Posterior cingulate gyrus (tissue), 11 donors: Measurements from ENCODE around the gene IRGQ.
"Not testable (repeated sequence)": the region's sequence is repeated elsewhere in the genome, so short reads cannot be mapped to it uniquely, and the experiment has no call there.

Experiments used
- DNase-seq, 10 donors: peaks; one replicate each; pipeline versions ENCODE4 v3.0.0 to v3.0.0-alpha.2; 2020 to 2021; ENCODE audit warnings: mixed read lengths in 3 of 10
- intact Hi-C: fragments of 100-400 bp; cut with DNase I; formaldehyde crosslinking; loops from one replicate; pipeline ENCODE4 v1.15.1; 2023

The IRGQ gene

DNA sequence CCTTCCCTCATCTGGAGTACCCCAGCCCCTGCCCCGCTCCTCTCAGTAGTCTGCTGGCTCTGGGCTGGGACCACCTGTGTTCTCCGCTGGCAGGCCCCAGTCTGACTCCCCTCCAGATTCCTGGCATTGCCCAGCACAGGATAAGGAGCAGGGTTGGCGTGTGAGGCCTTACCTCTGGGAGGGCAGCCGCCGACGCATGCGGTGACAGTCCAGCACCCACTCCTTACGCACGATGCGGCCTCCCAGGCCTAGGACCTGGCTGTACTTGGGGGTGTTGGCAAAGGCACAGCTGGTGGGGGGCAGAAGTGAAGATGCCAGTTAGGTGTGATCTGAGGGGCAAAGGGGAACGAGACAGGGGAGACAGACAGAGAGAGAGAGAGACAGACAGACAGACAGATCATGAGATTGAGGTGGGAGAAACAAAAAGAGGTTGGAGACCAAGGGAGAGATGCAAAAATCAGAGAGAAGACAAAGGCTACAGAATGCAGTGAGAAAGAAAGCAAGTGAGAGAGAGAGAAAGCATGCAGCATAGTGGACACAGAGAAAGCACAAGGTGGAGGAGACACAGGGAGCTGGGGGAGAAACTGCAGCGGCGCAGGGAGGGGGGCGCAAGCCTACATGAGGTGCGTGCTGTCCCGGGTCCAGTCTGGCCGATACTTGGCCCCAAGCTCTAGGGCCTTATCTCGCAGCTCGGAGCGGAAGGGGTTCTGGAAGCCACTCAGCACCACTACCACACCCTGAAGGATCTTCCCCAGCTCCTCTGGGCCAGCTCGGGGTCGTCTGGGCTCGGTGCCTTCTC lies 44.3 kb downstream of the IRGQ start:
- peak in 3 of 10 donors; percentile 32 to 44 (median 44) for DNase-seq
- intact Hi-C loops = no loop called here

DNA sequence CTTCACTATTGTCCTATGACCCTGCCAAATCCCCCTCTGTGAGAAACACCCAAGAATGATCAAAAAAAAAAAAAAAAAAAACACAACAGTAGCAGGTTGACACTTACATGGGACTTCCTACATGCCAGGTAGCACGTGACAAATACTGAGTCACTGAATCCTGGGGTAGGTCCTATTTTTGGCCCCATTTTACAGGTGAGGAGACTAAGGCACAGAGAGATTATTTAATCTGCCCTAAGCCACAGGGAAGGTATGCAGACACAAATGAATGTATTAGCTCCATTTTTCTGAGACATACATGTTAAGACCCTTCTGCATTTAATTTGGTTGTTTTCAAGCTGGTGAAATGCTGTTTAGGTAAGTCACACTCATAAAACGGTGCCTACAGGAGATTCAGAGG lies 47.2 kb downstream of the IRGQ start:
- DNase-seq = no peak
- intact Hi-C loops = no loop called here

DNA sequence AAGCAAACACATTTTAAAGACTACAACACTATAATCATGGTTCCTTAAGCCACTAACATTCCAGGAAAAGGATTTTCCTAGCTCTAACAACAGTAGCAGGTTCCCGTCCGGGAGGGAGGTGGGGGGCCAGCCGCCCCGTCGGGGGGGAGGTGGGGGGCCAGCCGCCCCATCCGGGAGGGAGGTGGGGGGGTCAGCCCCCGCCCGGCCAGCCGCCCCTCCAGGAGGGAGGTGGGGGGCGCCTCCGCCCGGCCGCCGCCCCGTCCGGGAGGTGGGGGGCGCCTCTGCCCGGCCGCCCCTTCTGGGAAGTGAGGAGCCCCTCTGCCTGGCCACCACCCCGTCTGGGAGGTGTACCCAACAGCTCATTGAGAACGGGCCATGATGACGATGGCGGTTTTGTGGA lies 48.0 kb downstream of the IRGQ start:
- intact Hi-C loops = not testable (repeated sequence)
- DNase-seq = peak in 1 of 10 donors; percentile 7

DNA sequence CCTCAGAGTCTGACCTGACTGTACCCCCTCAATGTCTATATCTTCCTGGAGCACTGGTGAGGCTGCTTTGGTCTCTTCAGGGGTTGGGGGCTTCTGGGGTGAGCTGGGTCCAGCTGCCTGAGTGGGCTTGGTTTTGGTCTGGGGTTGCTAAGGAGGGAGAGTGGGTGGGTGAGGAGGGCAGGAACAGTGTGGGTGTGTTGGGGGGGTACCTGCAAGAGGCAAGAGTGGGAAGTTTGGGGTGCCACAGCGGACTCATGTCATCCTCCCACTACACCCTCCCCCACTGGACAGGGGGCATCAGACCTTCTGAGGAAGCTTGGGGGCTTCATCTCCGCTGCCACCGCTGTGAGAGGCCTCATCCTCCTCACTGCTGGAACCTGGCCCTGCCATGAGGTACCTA lies 49.4 kb downstream of the IRGQ start:
- intact Hi-C loops = no loop called here
- DNase-seq = peak in 1 of 10 donors; percentile 73

GRCh38 chr19:43545981-43546380 lies 50.0 kb downstream of the IRGQ start:
- peak in 2 of 10 donors; percentile 53 to 67 for DNase-seq
- intact Hi-C loops = no loop called here

DNA sequence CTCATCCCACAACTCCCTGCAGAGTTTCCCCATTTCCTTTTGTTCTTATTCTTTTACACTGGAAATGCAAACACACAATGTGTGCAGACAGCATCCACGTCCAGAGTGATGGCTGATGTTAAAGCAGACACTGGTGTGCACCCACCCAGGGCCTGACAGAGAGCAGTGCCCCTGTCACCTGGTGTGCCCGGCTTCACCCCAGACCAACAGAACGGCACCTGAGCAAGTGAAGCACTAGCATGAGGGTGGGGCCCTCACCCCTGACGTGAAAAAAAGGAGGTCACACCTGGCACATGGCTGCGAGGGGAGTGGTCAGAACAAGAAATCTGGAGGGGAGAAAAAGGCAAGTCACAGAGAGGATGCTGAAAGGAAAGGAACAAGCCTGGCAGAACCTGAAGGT lies 50.7 kb downstream of the IRGQ start:
- intact Hi-C loops = no loop called here
- DNase-seq = peak in 2 of 10 donors; percentile 39 to 55

- intact Hi-C loops = no loop called here
- DNase-seq = peak in 2 of 10 donors; percentile 38 to 46
Observed at GRCh38 chr19:43544077-43544476, 51.9 kb downstream of the IRGQ start.

DNA sequence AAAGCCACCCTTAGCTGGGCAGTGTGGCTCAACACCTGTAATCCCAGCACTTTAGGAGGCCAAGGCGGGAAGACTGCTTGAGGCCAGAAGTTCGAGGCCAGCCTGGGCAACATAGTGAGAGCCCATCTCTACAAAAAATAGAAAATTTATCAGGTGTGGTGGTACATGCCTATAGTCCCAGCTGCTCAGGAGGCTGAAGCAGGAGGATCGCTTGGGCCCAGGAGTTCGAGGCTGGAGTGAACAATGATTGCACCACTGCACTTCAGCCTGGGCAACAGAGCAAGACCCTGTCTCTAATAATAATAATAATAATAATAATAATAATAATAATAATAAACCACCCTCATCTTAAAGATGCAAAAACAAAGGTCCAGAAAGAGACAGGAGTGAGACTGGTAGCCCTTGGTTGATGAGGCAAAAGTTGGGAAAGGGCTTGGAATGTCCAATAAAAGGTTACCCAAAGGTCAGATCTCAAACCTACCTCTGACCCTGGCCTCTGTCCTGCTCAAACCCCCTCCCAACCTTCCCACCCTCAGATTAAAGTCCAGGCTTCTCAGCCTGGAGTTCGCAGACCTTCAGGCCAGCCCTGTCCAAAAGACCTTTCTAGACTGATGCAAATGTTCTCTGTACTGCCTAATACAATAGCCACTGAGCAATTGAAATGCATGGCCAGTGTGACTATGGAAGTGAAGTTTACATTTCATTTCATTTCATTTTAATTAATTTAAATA lies 53.8 kb downstream of the IRGQ start:
- intact Hi-C loops = no loop called here
- peak in 2 of 10 donors; percentile 5 to 25 for DNase-seq

DNA sequence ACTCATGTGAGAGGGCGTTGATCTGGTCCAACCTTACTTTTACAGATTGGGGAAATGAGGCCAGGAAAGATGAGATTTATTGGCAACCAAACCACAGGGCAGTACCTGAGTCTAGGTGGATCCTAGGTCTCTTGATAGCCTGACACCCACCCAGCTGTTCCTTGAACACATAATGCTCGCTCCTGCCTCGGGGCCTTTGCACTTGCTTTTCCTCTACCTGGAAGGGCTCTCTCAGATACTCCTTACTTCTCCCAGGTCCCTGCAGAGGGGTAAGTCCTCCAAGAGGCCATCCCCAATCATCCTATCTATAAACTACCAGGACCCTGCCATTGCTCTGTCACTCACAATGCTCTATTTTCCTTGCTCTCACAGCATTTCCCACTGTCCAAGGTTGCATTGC lies 55.6 kb downstream of the IRGQ start:
- intact Hi-C loops = no loop called here
- peak in 1 of 10 donors; percentile 18 for DNase-seq

- intact Hi-C loops = loop anchor here (5.0 to 10.0 kb wide), 2 partner anchors 58 to 246 kb away; partner anchors contain the start of genes IRGQ, KCNN4 and ZNF576
- no peak for DNase-seq
Observed at GRCh38 chr19:43538922-43539321, 57.0 kb downstream of the IRGQ start.

DNA sequence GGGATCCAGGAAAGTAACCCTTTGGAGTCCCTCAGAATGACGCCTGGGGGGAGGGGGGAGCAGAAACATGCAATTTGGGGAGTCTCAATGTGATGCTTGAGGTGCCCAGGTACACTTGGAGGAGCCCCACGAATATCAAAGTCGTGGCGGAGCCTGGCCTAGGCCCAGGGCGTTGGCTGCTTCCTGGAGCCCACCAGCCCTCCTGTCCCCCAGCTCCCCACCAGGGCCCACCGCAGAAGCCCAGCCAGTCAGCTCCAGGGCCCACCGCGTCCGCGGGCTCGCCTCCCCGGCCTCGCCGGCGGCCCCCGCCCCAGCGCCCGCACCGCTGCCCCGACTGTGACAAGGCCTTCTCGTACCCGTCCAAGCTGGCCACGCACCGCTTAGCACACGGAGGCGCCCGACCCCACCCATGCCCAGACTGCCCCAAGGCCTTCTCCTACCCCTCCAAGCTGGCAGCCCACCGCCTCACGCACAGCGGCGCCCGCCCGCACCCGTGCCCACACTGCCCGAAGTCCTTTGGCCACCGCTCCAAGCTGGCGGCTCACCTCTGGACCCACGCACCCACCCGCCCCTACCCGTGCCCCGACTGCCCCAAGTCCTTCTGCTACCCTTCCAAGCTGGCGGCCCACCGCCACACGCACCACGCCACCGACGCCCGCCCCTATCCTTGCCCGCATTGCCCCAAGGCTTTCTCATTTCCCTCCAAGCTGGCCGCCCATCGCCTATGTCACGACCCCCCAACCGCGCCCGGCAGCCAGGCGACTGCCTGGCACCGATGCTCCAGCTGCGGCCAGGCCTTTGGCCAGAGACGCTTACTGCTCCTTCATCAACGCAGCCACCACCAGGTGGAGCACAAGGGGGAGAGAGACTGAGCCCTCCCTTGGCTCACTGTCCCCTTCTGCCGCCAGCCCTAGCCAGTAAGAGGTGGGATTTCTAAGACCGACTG lies 60.8 kb downstream of the IRGQ start:
- intact Hi-C loops = loop anchor here (5.0 to 10.0 kb wide), 2 partner anchors 62 to 250 kb away; partner anchors contain the start of genes IRGQ, KCNN4 and ZNF576
- DNase-seq = peak; percentile 51 to 96 (median 70)
